ENCODE data around the gene UBE2G2.

UBE2G2 gene

DNA sequence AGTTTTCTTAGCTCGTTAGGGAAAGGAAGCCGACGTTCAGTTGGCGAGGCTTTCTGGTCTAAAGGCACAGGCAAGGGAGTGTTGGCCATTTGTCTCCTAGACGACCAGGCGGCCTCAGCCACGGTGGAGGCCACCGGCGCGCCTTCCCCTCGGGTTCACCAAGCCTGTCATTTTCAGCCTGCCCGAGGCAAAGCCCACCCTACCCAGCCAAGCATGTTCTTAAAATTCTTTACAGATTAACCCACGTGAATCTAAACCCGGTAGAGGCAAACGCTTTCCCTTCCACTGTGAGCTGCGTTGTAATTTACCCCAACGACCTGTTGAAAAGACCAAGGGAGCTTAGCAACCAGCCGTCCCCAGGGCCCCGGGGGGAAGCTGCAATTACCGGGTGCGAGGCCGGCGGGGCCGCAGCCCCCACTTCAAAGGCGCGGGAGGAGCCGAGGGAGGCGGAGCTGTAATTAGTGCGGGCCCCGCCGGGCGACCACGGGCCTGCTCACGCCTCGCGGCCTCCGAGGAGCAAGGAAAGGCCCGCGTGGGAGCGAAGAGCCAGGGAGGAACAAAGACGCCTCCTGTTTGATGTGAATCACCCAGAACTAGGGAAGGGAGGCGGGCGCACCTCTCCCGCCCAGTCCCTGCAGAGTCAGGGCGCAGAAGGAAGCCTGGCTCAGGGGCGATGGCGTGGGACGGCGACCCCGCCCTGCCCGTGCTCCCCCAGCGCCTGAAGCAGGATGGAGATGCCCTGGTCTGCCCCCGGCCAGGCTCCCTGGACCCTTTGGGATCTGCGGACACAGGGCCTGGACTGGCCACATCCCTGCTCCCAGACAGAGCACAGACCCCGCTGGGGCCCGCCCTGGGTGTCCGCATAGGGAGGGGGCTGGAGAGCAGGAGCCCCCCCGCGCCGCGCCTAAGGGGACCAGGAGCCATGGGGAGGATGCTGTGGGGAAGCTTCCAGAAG is 78.2 kb downstream of the UBE2G2 start:
- no peak for DNase-seq

DNA sequence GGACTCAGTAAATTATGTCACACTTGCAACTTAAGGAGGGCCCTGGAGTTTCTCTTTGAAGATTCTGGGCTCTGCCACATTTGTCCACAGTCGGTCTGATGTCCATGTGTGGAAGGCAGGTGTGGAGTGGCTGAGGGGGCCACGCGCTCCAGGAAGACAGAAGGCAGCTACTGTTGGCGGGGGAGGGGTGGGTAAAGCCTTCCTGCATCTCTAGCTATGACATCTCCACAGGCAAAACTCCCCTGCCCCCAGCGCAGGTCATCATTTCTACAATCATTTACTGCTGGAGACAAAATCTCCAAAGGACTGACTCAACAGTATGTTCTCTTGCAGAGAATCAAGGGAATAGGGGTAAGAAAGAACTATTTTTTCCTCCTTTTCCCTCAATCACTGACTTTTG is 78.9 kb downstream of the UBE2G2 start:
- no peak for DNase-seq

DNA sequence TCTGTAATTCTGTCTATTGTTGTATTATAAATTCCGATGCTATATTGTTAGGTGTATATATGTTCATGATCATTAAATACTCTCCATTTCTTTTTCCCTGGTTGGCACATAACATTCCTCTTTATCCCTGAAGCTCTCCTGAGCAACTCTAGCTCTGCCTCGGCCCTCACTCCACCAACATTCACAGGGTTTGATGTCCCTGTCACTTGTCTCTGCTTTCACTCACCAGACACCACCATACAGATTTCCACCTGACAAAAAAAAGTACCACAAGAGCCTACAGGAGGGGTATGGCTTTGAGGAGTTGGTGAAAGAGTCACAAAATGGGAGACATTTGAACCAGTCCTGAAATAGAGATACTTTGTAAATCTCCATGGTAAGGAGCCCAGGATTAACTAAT is 81.5 kb downstream of the UBE2G2 start:
- no peak for DNase-seq

Data from T1000 (cell line).